Activated T-helper 1 cell treated with anti-CD3 and anti-CD28 coated beads, Interleukin-2, amount 50 U/mL, for 16 hours (primary cell): Measurements from ENCODE around the gene PRPF6.
A peak's percentile ranks its signal among the peaks of the same experiment; 100 is the strongest.
"Not testable (repeated sequence)": the region's sequence is repeated elsewhere in the genome, so short reads cannot be mapped to it uniquely, and the experiment has no call there.

Experiments
- DNase-seq, 2 donors: peaks; one replicate each; pipeline ENCODE4 v3.0.0-alpha.2; 2020; ENCODE audit warnings: low read depth in 1 of 2, low spot score in 1 of 2

Gene PRPF6

GRCh38 chr20:63973160-63973479, 7.8 kb upstream of the PRPF6 start:
- DNase-seq, result no peak

- peak; percentile 68 to 71 for DNase-seq
Observed at GRCh38 chr20:63973636-63974401, 7.1 kb upstream of the PRPF6 start.

- no peak for DNase-seq
Observed at GRCh38 chr20:63974402-63975200, 6.3 kb upstream of the PRPF6 start.

GRCh38 chr20:63976511-63976910, 4.4 kb upstream of the PRPF6 start:
- not testable (repeated sequence) for DNase-seq

- no peak for DNase-seq
Observed at GRCh38 chr20:63976980-63977738, 3.8 kb upstream of the PRPF6 start.

GRCh38 chr20:63977739-63978276, 3.1 kb upstream of the PRPF6 start:
- peak in 1 of 2 donors; percentile 33 for DNase-seq

- peak in 1 of 2 donors; percentile 40 for DNase-seq
Observed at GRCh38 chr20:63978319-63979228, 2.4 kb upstream of the PRPF6 start.

- DNase-seq, result no peak
Observed at GRCh38 chr20:63979229-63979556, 1.7 kb upstream of the PRPF6 start.

GRCh38 chr20:63979557-63980316, 1.2 kb upstream of the PRPF6 start, which contains the start of gene SAMD10:
TSS of gene SAMD10 (minus strand) at chr20:63979642. CDS start at chr20:63979467, 175 bp downstream.
- DNase-seq, result peak in 1 of 2 donors; percentile 57

- no peak for DNase-seq
Observed at GRCh38 chr20:63980317-63980805, 571 bp upstream of the PRPF6 start.

GRCh38 chr20:63982937-63983336, 2.0 kb downstream of the PRPF6 start:
- DNase-seq, result no peak

GRCh38 chr20:64000906-64001305, 20.0 kb downstream of the PRPF6 start:
- DNase-seq, result no peak

GRCh38 chr20:64001607-64002011, 20.7 kb downstream of the PRPF6 start:
- no peak for DNase-seq

- DNase-seq, result no peak
Observed at GRCh38 chr20:64003960-64004725, 23.2 kb downstream of the PRPF6 start.

GRCh38 chr20:64005394-64005793, 24.5 kb downstream of the PRPF6 start:
- DNase-seq, result no peak

- DNase-seq, result no peak
Observed at GRCh38 chr20:64006490-64006889, 25.6 kb downstream of the PRPF6 start.

GRCh38 chr20:64006902-64007301, 26.0 kb downstream of the PRPF6 start:
- DNase-seq, result no peak

GRCh38 chr20:64009811-64010387, 29.0 kb downstream of the PRPF6 start:
- no peak for DNase-seq
